Endothelial cell of umbilical vein (primary cell): ENCODE measurements around the gene S100A3. TPM values are rescaled to one million over a fixed set of nuclear protein-coding genes. Genes with fewer than 3 reads are reported as not detected.

ENCODE experiments used
- BruUV-seq: library from RNA; stranded (reverse); fragments of 400-500 nt; replicated peaks from 2 replicates; lab custom pipeline; 2021; lab: Mats Ljungman, UMichigan
- CTCF ChIA-PET: fragments of 300-600, 350-600 bp; sonication (Branson Sonifier 250); formaldehyde crosslinking; loops from one replicate; lab custom pipeline; 2021; ENCODE audit warnings: antibody characterized with exemption, inconsistent platforms; lab: Charles Lee
- POLR2A ChIA-PET: fragments of 300-600, 350-600 bp; sonication (Branson Sonifier 250); formaldehyde crosslinking; loops from one replicate; lab custom pipeline; 2021; ENCODE audit warnings: antibody characterized with exemption, inconsistent platforms; lab: Charles Lee
- DNase-seq: peaks from one replicate; pipeline ENCODE4 v3.0.0-alpha.2; 2011; ENCODE audit warnings: low read depth, low spot score
- FAIRE-seq: peaks from 2 replicates; lab custom pipeline; 2011; peaks lifted over from hg19 to GRCh38; lab: Jason Lieb, UNC
- H2AFZ ChIP-seq: 2 replicates; pipeline ENCODE4 v1.6.0; 2012; ENCODE audit warnings: low read depth, low read length, control low read depth, inconsistent platforms
- H3K27ac ChIP-seq: 2 replicates; pipeline ENCODE4 v1.5.1; 2011; ENCODE audit warnings: low read depth, mild to moderate bottlenecking, control low read depth, low read length, moderate library complexity; ENCODE audit not compliant: insufficient read depth
- H3K27me3 ChIP-seq, 2 experiments: 2 replicates each; pipeline versions ENCODE4 v1.6.0 to v1.6.1; 2011; ENCODE audit warnings: low read length in 2 of 2, mixed read lengths in 1 of 2; ENCODE audit not compliant: control insufficient read depth in 2 of 2, insufficient read depth in 2 of 2
- H3K36me3 ChIP-seq, 2 experiments: 2 replicates in 1 of 2; 3 replicates in 1 of 2; pipeline ENCODE4 v1.5.1; 2011; ENCODE audit warnings: low read length in 2 of 2, mild to moderate bottlenecking in 1 of 2, moderate library complexity in 1 of 2; ENCODE audit not compliant: control insufficient read depth in 2 of 2, insufficient read depth in 2 of 2; ENCODE audit errors: extremely low read depth in 1 of 2
- H3K4me1 ChIP-seq: 3 replicates; pipeline ENCODE4 v1.5.1; 2011; ENCODE audit warnings: mild to moderate bottlenecking, low read length; ENCODE audit not compliant: control insufficient read depth, insufficient read depth; ENCODE audit errors: extremely low read depth
- H3K4me2 ChIP-seq: 2 replicates; pipeline ENCODE4 v1.6.1; 2011; ENCODE audit warnings: low read length, control low read depth, mixed read lengths; ENCODE audit not compliant: insufficient read depth
- H3K4me3 ChIP-seq, 3 experiments: fragments of 200-600 bp in 1 of 3; sonication (generic), shearing (Covaris generic) in 1 of 3; replicated peaks in 1 of 3; 2 replicates each; pipeline ENCODE4 v1.5.1; 2011 to 2016; ENCODE audit warnings: control low read depth in 3 of 3, low read length in 3 of 3, mild to moderate bottlenecking in 2 of 3, inconsistent platforms in 1 of 3, low read depth in 1 of 3, moderate library complexity in 1 of 3; ENCODE audit not compliant: insufficient read depth in 1 of 3
- H3K79me2 ChIP-seq: 2 replicates; pipeline ENCODE4 v1.6.0; 2012; ENCODE audit warnings: low read length, inconsistent platforms; ENCODE audit not compliant: control insufficient read depth, insufficient read depth
- H3K9ac ChIP-seq: replicated peaks from 2 replicates; pipeline ENCODE3; 2011; ENCODE audit warnings: low read length, control low read depth; ENCODE audit not compliant: insufficient read depth; ENCODE audit errors: extremely low read depth
- H3K9me1 ChIP-seq: replicated peaks from 3 replicates; pipeline ENCODE4 v1.6.0; 2011; ENCODE audit warnings: mild to moderate bottlenecking, low read length; ENCODE audit not compliant: control insufficient read depth, insufficient read depth; ENCODE audit errors: extremely low read depth
- H3K9me3 ChIP-seq: replicated peaks from 2 replicates; pipeline ENCODE4 v1.5.1; 2012; ENCODE audit warnings: low read length, inconsistent platforms; ENCODE audit not compliant: control insufficient read depth, insufficient read depth
- H4K20me1 ChIP-seq: replicated peaks from 2 replicates; pipeline ENCODE3; 2011; ENCODE audit warnings: mild to moderate bottlenecking, low read length; ENCODE audit not compliant: control insufficient read depth, insufficient read depth; ENCODE audit errors: extremely low read depth
- EZH2 ChIP-seq: IDR thresholded peaks from 2 replicates; pipeline ENCODE4 v1.6.1; 2012; ENCODE audit warnings: borderline replicate concordance, low read depth, mild to moderate bottlenecking, moderate library complexity, low read length, inconsistent platforms; ENCODE audit not compliant: severe bottlenecking
- FOS ChIP-seq: IDR thresholded peaks from 2 replicates; pipeline ENCODE4 v1.6.1; 2011; ENCODE audit warnings: mild to moderate bottlenecking, low read length, moderate library complexity, borderline replicate concordance; ENCODE audit not compliant: insufficient read depth
- GATA2 ChIP-seq: IDR thresholded peaks from 2 replicates; pipeline ENCODE4 v1.7.0; 2011; ENCODE audit warnings: low read depth, mild to moderate bottlenecking, moderate library complexity, mixed read lengths, low read length; ENCODE audit not compliant: insufficient read length, insufficient read depth
- JUN ChIP-seq: IDR thresholded peaks from 2 replicates; pipeline ENCODE4 v1.6.1; 2011; ENCODE audit warnings: borderline replicate concordance, low read depth; ENCODE audit not compliant: insufficient read length, insufficient read depth
- MYC ChIP-seq: IDR thresholded peaks from one replicate; pipeline ENCODE4 v1.6.1; 2011; ENCODE audit warnings: mild to moderate bottlenecking, low read depth, low read length
- POLR2AphosphoS5 ChIP-seq: IDR thresholded peaks from 2 replicates; pipeline ENCODE4 v1.6.1; 2012; ENCODE audit warnings: low read depth, mild to moderate bottlenecking, control low read depth, low read length, moderate library complexity; ENCODE audit not compliant: insufficient read depth
- dilution Hi-C: fragments of 300-500 bp; cut with MboI; formaldehyde crosslinking; loops from one replicate; pipeline ENCODE4 v1.15.0; 2019; ENCODE audit warnings: low sequenced_read_pairs; ENCODE audit not compliant: extremely low pct_ligation_motif_present
- intact Hi-C: fragments of 100-400 bp; cut with micrococcal nuclease; formaldehyde crosslinking; loops from one replicate; pipeline ENCODE4 v1.10.0; 2022
- polyA plus RNA-seq, 4 experiments: library from polyadenylated mRNA; depleted of rRNA in 3 of 4; stranded (reverse) in 3 of 4; unstranded in 1 of 4; fragments of >200 nt; gene quantifications; 2 replicates each; pipeline versions ENCODE4 v1.2.1 to v1.2.3, GENCODE V29; 2011 to 2012; ENCODE audit warnings: missing spikeins in 1 of 4
- total RNA-seq: library from RNA; stranded (reverse); gene quantifications from 2 replicates; pipeline ENCODE4 v1.2.3, GENCODE V29; 2021
- TF ChIP-seq, protein P1 (sequence below): IDR thresholded peaks from 2 replicates; pipeline ENCODE4 v1.6.1; 2011; ENCODE audit not compliant: insufficient read depth, insufficient read length
- TF ChIP-seq, protein P2 (sequence below), 2 donors: IDR thresholded peaks; 1 replicate in 1 of 2; 2 replicates in 1 of 2; pipeline ENCODE4 v1.5.1; 2011; ENCODE audit warnings: low read length in 2 of 2, mild to moderate bottlenecking in 2 of 2, moderate library complexity in 2 of 2, control low read depth in 1 of 2, inconsistent platforms in 1 of 2, low read depth in 1 of 2; ENCODE audit not compliant: insufficient read depth in 1 of 2; ENCODE audit errors: extremely low read depth in 1 of 2

S100A3 gene
- total and polyA plus RNA-seq, 2 donors (not counting 3 experiments of a cell fraction or from before 2014, with no cell fraction given): 0.42 to 1.3 TPM

DNA sequence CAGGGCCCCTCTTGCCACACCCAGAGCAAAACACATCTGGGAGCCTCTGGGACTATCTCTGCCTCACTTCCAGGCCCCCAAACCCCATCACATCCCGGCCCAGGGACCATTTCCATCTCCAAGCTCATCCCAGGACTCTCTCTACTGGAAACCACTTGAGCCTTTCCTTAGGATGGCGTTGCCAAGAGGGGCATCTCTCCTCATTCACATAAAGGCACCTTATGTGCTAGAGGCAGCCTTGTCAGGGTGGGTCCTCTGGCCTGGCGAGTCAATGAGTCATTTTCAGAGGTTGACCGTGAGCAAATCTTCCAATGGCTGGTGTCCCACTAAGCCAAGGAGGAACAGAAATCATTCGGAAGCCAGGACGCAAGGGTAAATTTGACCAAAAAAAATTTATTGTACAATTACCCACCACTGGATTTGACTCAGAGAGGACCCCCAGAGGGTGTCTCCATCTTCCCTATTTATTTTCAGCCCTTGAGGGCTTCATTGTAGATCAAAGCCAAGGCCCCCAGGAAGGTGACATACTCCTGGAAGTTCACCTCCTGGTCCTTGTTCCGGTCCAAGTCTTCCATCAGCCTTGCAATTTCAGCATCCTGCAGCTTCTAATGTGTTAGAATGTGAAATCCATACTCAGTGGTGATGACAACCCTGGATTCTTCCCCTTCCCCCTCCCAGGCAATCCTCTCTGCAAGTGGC lies 14.7 kb downstream of the S100A3 start:
- intact Hi-C loops: no loop called here
- Histone ChIP-seq H3K4me1 (peaks cover 43% of the 10 kb centered on the region), H3K27ac (peak overlapping the region; percentile 96), H3K4me2 (peak overlapping the region; percentile 91), H3K27me3 (no peaks in the 10 kb centered on the region), H3K4me3 (peak overlapping the region; percentile 34 to 84 (median 81)), H3K36me3 (no peaks in the 10 kb centered on the region), H4K20me1 (no peaks in the 10 kb centered on the region), H3K9me3 (no peaks in the 10 kb centered on the region), H2AFZ (no peak overlapping the region), H3K79me2 (peaks cover 15% of the 10 kb centered on the region), H3K9ac (peak overlapping the region; percentile 86), H3K9me1 (no peaks in the 10 kb centered on the region)
- no peak for DNase-seq
- dilution Hi-C loops: no loop called here
- CTCF ChIA-PET: interaction anchor here (0.9 to 5.8 kb wide), 11 partner anchors 10 to 119 kb away, joined by 3 to 216 read pairs (median 12); partner anchors contain the start of genes S100A1, S100A13, S100A2 and S100A3
- no peak for FAIRE-seq
- TF ChIP-seq POLR2AphosphoS5: no peak
- no peak for TF ChIP-seq EZH2
- no peak for TF ChIP-seq JUN
- TF ChIP-seq, protein P1, sequence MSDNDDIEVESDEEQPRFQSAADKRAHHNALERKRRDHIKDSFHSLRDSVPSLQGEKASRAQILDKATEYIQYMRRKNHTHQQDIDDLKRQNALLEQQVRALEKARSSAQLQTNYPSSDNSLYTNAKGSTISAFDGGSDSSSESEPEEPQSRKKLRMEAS: no peak
- TF ChIP-seq MYC: no peak
- no peak for TF ChIP-seq GATA2
- TF ChIP-seq FOS: no peak
- TF ChIP-seq, protein P2, sequence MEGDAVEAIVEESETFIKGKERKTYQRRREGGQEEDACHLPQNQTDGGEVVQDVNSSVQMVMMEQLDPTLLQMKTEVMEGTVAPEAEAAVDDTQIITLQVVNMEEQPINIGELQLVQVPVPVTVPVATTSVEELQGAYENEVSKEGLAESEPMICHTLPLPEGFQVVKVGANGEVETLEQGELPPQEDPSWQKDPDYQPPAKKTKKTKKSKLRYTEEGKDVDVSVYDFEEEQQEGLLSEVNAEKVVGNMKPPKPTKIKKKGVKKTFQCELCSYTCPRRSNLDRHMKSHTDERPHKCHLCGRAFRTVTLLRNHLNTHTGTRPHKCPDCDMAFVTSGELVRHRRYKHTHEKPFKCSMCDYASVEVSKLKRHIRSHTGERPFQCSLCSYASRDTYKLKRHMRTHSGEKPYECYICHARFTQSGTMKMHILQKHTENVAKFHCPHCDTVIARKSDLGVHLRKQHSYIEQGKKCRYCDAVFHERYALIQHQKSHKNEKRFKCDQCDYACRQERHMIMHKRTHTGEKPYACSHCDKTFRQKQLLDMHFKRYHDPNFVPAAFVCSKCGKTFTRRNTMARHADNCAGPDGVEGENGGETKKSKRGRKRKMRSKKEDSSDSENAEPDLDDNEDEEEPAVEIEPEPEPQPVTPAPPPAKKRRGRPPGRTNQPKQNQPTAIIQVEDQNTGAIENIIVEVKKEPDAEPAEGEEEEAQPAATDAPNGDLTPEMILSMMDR (IDR thresholded peaks at IDR 0.05; ENCODE audit: extremely low read depth in 1 of 2, insufficient read depth in 1 of 2, low read depth in 1 of 2, low read length in 2 of 2): no peak
- TSS peak; percentile 93 for BruUV-seq
- POLR2A ChIA-PET: interaction anchor here (0.6 to 3.9 kb wide), 6 partner anchors 11 to 193 kb away, joined by 3 to 32 read pairs (median 5); partner anchors contain the start of genes CHTOP, INTS3, S100A13 and S100A2
